GM12892 (cell line): ENCODE data around the gene DHX9.

ENCODE experiments used
- DNase-seq: peaks from one replicate; pipeline ENCODE4 v3.0.0; 2011; ENCODE audit not compliant: insufficient read length
- FAIRE-seq: peaks from 2 replicates; lab custom pipeline; 2011; peaks lifted over from hg19 to GRCh38; lab: Jason Lieb, UNC
- POLR2A ChIP-seq: IDR thresholded peaks from 2 replicates; pipeline ENCODE4 v1.6.1; 2011; ENCODE audit warnings: low read depth, low read length, control low read depth
- POLR2AphosphoS5 ChIP-seq: IDR thresholded peaks from 2 replicates; pipeline ENCODE4 v1.6.1; 2011; ENCODE audit warnings: low read depth, low read length, control low read depth
- TAF1 ChIP-seq: IDR thresholded peaks from 2 replicates; pipeline ENCODE4 v1.6.1; 2011; ENCODE audit warnings: low read depth, mild to moderate bottlenecking, control low read depth, low read length, borderline replicate concordance

The DHX9 gene

DNA sequence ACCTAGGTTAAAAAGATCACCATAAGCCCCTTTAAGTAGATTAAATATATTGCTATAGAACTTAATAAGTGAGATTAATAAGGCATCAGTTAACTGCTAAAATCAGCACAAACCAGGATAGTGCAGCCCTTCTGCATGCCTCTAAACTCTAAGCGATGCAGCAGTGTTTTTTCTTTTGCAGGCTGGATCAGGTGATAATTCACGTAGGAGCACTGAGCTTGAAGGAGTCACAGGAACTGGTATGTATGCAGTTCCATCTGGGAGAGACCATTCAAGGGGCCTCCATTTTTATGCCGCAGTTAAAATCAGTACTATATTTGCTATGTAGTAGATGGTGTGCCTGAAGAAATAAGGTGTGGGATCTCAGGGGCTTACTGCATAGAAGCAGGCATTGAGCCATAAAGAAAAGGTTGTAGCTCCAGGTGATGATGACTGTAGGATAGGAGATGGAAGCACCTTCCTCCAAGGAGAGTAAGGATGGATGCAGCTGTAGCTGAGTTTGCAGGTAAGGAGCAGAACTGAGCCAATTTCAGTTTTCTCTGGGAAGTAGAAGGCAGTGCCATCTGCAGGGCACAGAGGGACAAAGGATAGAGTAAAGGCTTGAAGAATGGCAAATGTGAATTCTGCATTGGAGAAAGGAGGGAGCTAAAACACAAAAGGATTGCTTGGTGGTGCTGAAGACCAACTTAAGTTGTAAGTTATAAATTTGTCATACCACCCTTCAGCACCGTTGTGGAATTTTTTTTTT is 27.0 kb upstream of the DHX9 start:
- DNase-seq (no peak), FAIRE-seq (no peak)
- no peak for TF ChIP-seq POLR2A
- no peak for TF ChIP-seq TAF1
- TF ChIP-seq POLR2AphosphoS5 = no peak

DNA sequence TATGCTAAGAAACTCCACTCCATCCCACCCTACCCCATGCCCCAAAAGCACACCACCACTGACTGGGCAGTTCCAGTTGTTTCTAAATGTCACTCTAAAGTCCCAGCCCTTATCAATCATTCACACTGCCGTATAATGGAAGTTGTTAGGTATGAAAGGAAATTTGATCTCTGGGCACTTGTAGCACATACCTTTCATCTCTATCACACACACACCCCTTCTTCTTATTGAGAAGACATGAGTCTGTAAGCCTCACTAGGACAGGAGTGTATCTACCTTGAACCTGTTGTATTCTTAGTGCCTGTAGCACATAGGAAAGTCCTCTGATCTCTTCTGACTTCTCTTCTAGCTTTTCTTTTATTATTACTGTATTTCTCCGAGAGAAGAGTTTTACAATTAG is 22.3 kb upstream of the DHX9 start:
- no peak for TF ChIP-seq POLR2AphosphoS5
- TF ChIP-seq TAF1 = no peak
- no peak for TF ChIP-seq POLR2A
- no peak for FAIRE-seq

GRCh38 chr1:182817802-182818201 is 21.3 kb upstream of the DHX9 start:
- FAIRE-seq (no peak), DNase-seq (no peak)
- TF ChIP-seq POLR2AphosphoS5 = no peak
- TF ChIP-seq POLR2A = no peak
- no peak for TF ChIP-seq TAF1

More for the DNA sequence above, 22.3 kb upstream of the DHX9 start:
- DNase-seq = no peak

DNA sequence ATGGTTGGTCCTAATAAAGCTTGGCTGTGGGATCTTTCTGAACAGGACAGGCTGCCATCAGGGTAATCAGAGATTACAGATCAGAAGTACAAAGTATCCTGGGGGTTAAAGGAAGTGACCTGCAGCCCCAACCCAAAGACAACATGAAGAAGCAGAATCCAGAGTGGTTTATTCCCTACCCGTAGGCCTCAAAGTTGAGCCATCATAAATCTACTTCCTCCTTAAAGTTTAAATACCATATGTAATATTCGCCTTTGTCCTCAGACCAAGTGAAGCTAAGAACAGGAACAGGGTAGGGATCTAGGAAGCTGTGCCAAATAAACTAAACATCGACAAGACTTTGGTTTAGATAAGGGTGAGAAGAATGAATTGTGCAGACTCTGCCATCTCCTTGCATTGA is 15.9 kb upstream of the DHX9 start:
- DNase-seq (no peak), FAIRE-seq (no peak)
- TF ChIP-seq POLR2A = no peak

DNA sequence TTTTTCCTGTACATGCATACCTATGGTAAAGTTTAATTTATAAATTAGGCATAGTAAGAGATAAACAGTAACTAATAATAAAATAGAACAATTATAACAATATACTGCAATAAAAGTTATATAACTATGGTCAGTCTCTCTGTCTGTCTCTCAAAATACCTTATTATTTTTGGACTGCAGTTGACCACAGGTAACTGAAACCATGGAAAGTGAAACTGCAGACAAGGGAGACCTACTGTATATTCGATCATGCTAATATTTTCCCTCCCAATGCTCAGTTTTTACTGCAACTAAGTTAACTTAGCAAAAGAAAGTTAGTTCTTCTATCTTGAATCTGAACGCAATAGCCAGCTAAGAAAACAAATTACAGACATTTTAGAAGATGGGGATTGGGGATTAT is 12.3 kb upstream of the DHX9 start:
- no peak for DNase-seq
- no peak for TF ChIP-seq POLR2A
- TF ChIP-seq POLR2AphosphoS5 = no peak
- TF ChIP-seq TAF1 = no peak
- peak; percentile 65 for FAIRE-seq

- TF ChIP-seq POLR2A = no peak
- TF ChIP-seq TAF1 = no peak
- no peak for TF ChIP-seq POLR2AphosphoS5
- DNase-seq = no peak
- peak; percentile 44 for FAIRE-seq
Observed at GRCh38 chr1:182829285-182829932, 9.7 kb upstream of the DHX9 start.

DNA sequence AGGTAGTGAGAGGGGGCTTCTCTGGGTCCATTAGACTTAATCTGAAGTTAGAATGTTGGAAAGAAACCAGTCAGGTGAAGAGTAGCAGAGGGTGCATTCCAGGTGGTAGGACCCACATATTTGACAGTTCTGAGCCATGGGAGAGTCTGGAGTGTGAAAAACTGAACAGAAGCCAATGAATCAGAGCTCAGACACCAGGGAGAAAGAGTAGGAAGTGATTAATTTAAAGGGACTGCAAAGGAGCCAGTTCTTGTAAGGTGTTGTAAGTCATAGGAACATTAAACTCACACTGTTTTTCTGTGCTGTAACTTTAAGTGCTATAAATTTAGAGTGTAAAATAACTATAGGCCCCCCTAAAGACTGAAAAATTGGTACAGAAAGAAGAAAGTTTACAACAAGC is 5.9 kb upstream of the DHX9 start:
- DNase-seq = no peak
- no peak for FAIRE-seq
- TF ChIP-seq POLR2AphosphoS5 = no peak

DNA sequence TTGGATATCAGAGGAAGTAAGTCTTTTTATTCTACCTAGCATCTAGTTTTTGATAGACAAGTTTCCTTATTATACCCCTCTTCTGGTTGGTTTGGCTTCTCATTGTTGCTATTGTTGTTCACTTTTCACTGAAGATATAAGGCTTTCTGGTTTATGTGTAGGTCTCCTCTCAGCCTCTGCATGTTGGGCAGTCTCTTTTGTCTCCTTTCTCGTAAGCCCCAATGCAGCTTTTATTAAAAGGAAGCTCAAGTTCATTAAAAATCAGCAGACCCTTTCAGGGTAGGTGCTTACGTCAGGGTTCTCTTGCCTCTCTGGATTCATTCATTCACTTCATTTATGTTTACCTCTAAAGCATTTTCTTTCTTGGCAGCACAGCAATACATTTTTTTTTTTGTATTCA is 4.8 kb upstream of the DHX9 start:
- DNase-seq (no peak), FAIRE-seq (no peak)
- no peak for TF ChIP-seq POLR2A

- DNase-seq (no peak), FAIRE-seq (no peak)
- TF ChIP-seq POLR2AphosphoS5 (no peak), TAF1 (no peak), POLR2A (no peak)
Observed at GRCh38 chr1:182835806-182836205, 3.3 kb upstream of the DHX9 start.

GRCh38 chr1:182841368-182841988 is 2.3 kb downstream of the DHX9 start:
- TF ChIP-seq POLR2AphosphoS5 (no peak), TAF1 (no peak), POLR2A (no peak)
- FAIRE-seq = peak; percentile 40
- peak; percentile 13 for DNase-seq

DNA sequence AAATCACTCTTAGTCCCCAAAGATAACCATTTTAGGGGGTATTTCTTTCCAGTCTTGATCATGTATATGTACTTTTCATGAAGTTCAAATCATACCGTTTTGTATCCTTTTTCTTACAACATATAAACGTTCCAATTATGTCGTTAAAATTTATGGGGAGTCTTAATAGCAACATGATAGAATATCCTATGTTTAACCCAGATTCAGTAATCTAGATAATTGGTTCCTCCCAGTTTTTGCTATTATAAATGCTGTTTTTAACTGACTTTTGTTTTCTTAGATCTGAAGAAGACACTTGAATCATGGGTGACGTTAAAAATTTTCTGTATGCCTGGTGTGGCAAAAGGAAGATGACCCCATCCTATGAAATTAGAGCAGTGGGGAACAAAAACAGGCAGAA is 3.1 kb downstream of the DHX9 start:
- TF ChIP-seq TAF1 = no peak
- no peak for TF ChIP-seq POLR2A
- no peak for TF ChIP-seq POLR2AphosphoS5
- DNase-seq (no peak), FAIRE-seq (no peak)

- no peak for DNase-seq
- FAIRE-seq = no peak
- TF ChIP-seq POLR2A (no peak), POLR2AphosphoS5 (no peak), TAF1 (no peak)
Observed at GRCh38 chr1:182845379-182845778, 6.2 kb downstream of the DHX9 start.
